Superior temporal gyrus (tissue), 1 donor: ENCODE measurements around the gene USP34.
A peak's percentile ranks its signal among the peaks of the same experiment; 100 is the strongest.
"Not testable (repeated sequence)": the region's sequence is repeated elsewhere in the genome, so short reads cannot be mapped to it uniquely, and the experiment has no call there.

Experiments
- DNase-seq: peaks from one replicate; pipeline ENCODE4 v3.0.0-alpha.2; 2016; ENCODE audit errors: extremely low spot score

Gene USP34

GRCh38 chr2:61252031-61252430, 218.9 kb downstream of the USP34 start:
- DNase-seq: no peak

DNA sequence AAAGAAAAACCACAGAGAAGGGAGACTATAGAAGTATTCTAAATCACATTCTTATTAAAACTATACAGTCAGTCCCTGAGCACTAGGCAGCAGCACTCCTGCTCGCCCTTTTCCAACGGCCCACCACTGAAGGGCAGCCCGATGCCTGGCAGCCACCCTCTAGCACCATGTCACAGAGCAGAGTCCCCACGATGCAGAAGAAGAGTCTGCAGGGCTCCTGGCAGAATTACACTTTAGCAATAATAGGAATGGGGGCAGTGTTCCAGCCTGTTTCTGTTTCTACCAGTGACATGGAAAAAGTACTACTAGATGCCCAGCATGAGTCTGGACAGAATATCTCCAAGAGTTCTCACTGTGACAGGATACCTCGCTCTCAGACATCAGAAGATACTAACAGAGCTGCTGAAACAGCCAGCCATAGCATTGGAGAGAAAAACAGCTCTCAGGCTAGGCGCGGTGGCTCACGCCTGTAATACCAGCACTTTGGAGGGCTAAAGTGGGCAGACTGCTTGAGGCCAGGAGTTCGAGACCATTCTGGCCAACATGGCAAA, 221.3 kb downstream of the USP34 start:
- DNase-seq: no peak

DNA sequence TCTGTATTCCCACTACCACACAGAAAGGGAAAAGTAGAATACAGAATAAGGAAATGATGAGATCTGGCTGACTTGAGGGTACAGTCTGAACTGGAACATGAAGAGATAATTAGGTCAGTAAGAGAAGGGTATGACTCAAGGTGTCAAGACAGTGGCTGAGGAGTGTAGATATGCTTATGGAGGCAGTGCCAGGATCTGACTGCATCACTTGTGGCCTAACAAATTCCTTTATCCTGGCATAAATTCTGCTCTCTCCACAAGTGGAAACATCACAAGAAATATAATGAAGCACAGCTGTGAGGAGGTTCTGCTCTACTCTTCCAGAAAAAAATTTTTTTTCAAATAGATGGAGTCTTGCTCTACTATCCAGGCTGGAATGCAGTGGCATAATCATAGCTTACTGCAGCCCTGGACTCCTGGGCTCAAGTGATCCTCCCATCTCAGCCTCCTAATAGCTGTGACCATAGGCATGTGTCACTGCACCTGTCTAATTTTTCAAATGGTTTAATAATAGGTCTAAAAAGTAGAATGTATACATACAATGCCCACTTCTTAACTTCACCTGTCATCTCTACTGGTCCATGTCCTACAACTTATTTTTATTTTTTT, 223.6 kb downstream of the USP34 start:
- no peak for DNase-seq

- DNase-seq: no peak
Measured at GRCh38 chr2:61244694-61245093, 226.2 kb downstream of the USP34 start.

DNA sequence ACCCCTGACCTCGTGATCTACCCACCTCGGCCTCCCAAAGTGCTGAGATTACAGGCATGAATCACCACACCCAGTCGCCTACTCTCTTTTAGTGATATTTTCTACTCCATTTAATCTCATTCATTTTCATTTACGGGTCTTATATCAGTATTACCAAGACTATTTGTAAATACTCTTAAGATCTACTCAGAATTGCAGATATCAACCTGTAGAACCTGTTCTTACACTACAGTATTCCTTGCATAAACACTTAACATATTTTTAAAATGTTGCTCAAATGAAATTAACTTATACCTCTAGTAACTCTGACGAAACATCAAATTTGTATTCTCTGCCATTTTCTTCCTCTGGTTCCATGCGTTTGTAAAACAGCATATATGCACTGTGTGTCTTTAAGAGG, 229.6 kb downstream of the USP34 start:
- no peak for DNase-seq

GRCh38 chr2:61238219-61239012, 232.5 kb downstream of the USP34 start:
- DNase-seq: no peak

- no peak for DNase-seq
Measured at GRCh38 chr2:61235716-61236115, 235.2 kb downstream of the USP34 start.

DNA sequence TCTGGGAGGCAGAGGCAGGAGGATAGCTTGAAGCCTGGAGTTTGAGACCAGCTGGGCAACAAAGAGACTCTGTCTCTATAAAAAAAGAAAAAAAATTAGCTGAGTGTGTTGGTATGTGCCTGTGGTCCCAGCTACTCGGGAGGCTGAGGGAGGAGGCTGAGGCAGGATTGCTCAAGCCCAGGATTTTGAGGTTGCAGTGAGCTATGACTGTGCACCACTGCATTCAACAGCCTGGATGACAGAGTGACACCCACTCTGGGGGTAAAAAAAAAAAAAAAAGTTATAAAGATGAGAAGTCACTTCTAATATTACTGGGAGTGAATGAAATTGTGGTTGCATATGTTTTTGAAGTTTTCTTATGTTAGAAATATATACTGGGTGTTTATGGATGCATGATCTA, 237.3 kb downstream of the USP34 start:
- DNase-seq: no peak

DNA sequence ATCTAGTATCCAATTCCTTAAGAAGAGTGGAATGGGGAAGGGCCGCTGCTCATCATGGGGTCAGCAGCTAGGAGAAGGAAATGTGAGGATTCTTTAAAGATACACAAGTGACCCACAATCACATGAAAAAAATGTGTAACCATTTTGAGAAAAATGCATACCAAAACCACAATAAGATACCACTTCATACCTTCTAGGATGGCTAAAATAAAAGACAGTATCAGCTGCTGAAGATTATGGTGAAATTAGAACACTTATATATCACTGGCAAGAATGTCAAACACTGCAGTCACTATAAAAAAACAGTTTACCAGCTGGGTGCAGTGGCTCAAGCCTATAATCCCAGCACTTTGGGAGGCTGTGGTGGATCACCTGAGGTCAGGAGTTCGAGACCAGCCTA, 241.0 kb downstream of the USP34 start:
- no peak for DNase-seq

DNA sequence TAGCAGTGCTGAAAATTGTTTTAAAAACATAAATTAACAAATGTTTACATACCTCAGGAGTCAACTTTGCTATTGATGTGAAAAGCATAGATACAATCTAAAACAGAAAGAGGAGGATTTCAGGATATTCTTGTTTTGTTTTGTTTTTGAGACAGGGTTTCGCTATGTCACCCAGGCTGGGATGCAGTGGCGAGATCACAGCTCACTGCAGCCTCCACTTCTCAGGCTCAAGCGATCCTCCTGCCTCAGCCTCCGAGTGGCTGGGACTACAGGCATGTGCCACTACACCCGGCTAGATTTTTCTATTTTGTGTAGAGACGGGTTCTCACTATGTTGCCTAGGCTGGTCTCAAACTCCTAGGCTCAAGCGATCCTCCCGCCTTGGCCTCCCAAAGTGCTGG, 248.3 kb downstream of the USP34 start:
- no peak for DNase-seq

GRCh38 chr2:61221819-61222218, 249.1 kb downstream of the USP34 start:
- no peak for DNase-seq

DNA sequence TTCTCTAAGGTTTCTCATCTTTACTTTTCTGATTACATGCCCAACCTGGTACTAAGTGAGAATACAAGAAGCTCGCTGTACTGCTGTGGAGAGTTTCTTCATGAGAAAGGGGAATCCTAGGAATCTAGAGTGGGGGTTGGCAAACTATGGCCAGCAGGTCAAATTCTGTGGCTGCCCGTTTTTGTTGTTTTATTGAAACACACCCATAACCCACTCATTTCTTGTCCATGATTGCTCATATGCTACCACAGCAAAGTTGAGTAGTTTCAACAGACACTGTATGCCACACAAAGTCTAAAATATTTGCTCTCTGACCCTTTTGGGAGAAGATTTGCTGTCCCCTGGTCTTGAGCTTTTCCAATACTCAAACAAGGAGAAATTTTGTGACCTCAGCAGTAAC, 250.1 kb downstream of the USP34 start:
- no peak for DNase-seq

DNA sequence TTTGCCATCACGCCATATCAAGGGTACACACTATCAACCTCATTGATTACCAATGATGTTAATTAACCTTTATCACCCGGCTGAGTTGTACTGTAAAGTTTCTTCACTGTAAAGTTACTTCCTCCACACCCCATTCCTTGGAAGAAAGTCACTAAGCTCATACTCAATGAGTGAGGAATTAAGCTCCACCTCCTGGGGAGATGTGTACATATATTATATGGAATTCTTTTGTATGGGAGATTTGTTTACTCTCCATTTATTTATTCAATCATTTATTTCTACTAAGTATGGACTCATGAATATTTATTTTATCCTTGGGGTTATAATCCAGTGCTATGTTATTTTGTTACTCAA, 252.1 kb downstream of the USP34 start:
- DNase-seq: no peak

- DNase-seq: no peak
Measured at GRCh38 chr2:61218076-61218816, 252.6 kb downstream of the USP34 start.

GRCh38 chr2:61214171-61214570, 256.7 kb downstream of the USP34 start:
- DNase-seq: peak; percentile 61

- no peak for DNase-seq
Measured at GRCh38 chr2:61210332-61210981, 260.4 kb downstream of the USP34 start.

DNA sequence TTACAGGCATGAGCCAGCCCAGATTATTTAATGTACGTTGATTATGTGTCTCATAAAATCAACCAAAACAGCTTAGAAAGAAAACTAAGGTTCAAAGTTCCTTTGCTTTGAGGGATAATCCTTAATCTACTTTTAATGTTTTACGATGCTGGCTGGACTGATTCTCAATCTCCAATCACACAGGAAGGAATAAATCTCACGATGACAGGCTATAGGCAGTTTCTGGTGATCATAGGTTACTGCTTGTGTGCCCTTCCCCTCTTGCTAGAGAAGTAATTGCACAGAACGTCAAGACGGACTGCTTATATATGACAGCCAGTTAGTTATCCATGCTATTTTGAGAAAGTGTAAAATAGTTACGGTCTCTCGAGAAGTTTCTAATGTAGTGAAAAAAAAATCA, 265.8 kb downstream of the USP34 start:
- no peak for DNase-seq

- no peak for DNase-seq
Measured at GRCh38 chr2:61196671-61197070, 274.2 kb downstream of the USP34 start.

DNA sequence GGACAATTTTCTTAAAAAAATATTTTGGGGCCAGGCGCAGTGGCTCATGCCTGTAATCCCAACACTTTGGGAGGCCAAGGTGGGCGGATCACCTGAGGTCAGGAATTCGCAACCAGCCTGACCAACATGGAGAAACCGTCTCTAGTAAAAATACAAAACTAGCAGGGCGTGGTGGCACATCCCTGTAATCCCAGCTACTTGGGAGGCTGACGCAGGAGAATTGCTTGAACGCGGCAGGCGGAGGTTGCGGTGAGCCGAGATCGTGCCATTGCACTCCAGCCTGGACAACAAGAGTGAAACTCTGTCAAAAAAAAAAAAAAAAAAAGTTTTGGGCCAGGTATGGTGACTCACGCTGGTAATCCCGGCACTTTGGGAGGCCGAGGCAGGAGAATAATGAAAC, 276.2 kb downstream of the USP34 start:
- DNase-seq: not testable (repeated sequence)

DNA sequence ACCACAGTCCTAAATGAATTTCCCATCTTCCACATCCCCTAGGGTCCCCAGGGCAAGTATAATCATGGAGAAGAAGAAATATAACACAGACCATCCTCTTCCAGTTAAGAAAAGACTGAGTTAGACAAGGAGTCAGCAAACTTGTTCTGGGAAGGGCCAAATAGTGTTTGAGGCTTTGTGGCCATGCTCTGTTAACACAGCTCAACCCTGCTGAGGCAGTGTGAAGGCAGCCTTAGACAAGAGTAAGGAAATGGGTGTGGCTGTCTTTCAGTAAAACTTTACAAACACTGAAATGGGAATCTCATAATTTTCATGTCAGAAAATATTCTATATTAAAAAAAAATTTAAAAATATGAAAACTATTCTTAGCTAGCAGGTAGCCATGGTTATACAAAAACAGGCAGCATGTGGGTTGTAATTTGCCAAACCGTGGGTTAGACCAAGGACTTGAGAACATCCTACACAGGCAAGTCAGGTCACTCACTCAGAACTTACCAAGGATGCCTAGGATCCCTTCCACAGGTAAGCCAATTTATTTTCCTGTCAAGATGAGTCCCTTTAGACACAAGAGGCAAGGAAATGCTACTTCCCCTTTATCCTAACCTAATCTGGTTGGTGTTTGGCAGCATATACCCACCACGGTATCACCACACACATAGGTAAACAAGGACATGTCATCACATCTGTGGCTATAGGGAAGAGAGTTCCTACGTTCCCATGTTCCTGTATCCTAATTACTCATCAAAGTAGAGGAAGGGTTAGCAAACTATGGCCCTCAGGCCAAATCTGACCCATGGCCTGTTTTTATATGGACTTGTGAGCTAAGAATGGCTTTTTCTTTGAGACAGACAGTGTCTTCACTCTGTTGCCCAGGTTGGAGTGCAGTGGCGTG, 277.0 kb downstream of the USP34 start:
- no peak for DNase-seq

DNA sequence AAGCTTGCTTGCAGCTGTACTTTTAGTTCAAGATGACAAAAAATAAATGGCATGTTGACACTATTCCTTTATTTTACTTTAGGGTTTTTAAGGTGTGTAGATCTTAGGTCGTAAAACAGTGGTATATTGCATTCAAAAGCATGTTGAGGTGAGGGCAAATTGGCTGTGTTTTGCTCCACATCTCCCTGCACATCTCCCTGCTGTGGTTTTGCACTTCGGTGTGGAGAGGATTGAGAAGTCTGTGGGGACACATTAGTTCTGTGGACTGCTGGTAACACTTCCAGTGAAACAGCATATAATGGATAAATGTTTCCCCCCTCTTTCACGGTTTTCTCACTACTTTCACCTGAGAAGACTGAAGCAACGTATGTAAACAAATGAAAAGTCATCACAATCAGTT, 283.8 kb downstream of the USP34 start:
- no peak for DNase-seq
